ENCODE data around the gene ADM2.
"Not testable (repeated sequence)": the region's sequence is repeated elsewhere in the genome, so short reads cannot be mapped to it uniquely, and the experiment has no call there.

The ADM2 gene

GRCh38 chr22:50505276-50505775, 24.0 kb downstream of the ADM2 start:
- FAIRE-seq: no peak
- DNase-seq (ENCODE audit: low spot score): no peak

GRCh38 chr22:50505776-50506610, 24.6 kb downstream of the ADM2 start:
- DNase-seq (ENCODE audit: low spot score) (no peak), FAIRE-seq (no peak)

GRCh38 chr22:50506611-50507420, 25.5 kb downstream of the ADM2 start:
- FAIRE-seq: no peak

GRCh38 chr22:50507421-50507990, 26.2 kb downstream of the ADM2 start, which contains the start of gene LMF2:
TSS of gene LMF2 (minus strand) at chr22:50507702. CDS start at chr22:50507675, 27 bp downstream.
- DNase-seq (ENCODE audit: low spot score): no peak
- no peak for FAIRE-seq

More at GRCh38 chr22:50506611-50507420, 25.5 kb downstream of the ADM2 start:
- peak; percentile 10 for DNase-seq (ENCODE audit: low spot score)

- DNase-seq (ENCODE audit: low spot score): peak; percentile 89
- FAIRE-seq: no peak
These were observed 26.9 kb downstream of the ADM2 start, which contains the start of gene NCAPH2 for GRCh38 chr22:50507991-50508884. TSS of gene NCAPH2 (plus strand) at chr22:50508224. CDS start at chr22:50508338, 114 bp downstream.

- FAIRE-seq: no peak
These were observed 27.6 kb downstream of the ADM2 start for GRCh38 chr22:50508897-50509296.

GRCh38 chr22:50513175-50513574, 31.8 kb downstream of the ADM2 start:
- DNase-seq (ENCODE audit: low spot score) (no peak), FAIRE-seq (no peak)

More at GRCh38 chr22:50508897-50509296, 27.6 kb downstream of the ADM2 start:
- no peak for DNase-seq (ENCODE audit: low spot score)

- FAIRE-seq (no peak), DNase-seq (ENCODE audit: low spot score) (no peak)
These were observed 34.7 kb downstream of the ADM2 start for GRCh38 chr22:50516068-50516467.

- no peak for DNase-seq (ENCODE audit: low spot score)
- FAIRE-seq: no peak
These were observed 35.5 kb downstream of the ADM2 start for GRCh38 chr22:50516891-50517290.

- DNase-seq (ENCODE audit: low spot score) (no peak), FAIRE-seq (no peak)
These were observed 36.3 kb downstream of the ADM2 start for GRCh38 chr22:50517495-50518260.

- DNase-seq (ENCODE audit: low spot score): no peak
- FAIRE-seq: no peak
These were observed 37.3 kb downstream of the ADM2 start for GRCh38 chr22:50518606-50519005.

- no peak for FAIRE-seq
- DNase-seq (ENCODE audit: low spot score): no peak
These were observed 37.8 kb downstream of the ADM2 start for GRCh38 chr22:50519151-50519550.

- FAIRE-seq; DNase-seq (ENCODE audit: low spot score): not testable (repeated sequence)
These were observed 38.8 kb downstream of the ADM2 start for GRCh38 chr22:50520184-50520583.

- DNase-seq (ENCODE audit: low spot score) (no peak), FAIRE-seq (no peak)
These were observed 39.6 kb downstream of the ADM2 start for GRCh38 chr22:50520826-50521453.

GRCh38 chr22:50521710-50522109, 40.4 kb downstream of the ADM2 start:
- FAIRE-seq: no peak
- DNase-seq (ENCODE audit: low spot score): no peak

GRCh38 chr22:50522208-50522805, 41.0 kb downstream of the ADM2 start:
- FAIRE-seq: no peak
- no peak for DNase-seq (ENCODE audit: low spot score)

GRCh38 chr22:50522806-50523438, 41.6 kb downstream of the ADM2 start:
- FAIRE-seq: no peak
- DNase-seq (ENCODE audit: low spot score): no peak

GRCh38 chr22:50523458-50523805, 42.1 kb downstream of the ADM2 start:
- FAIRE-seq: no peak
- DNase-seq (ENCODE audit: low spot score): no peak

All from RCC 7860 (cell line).